Measurements from ENCODE around the gene LGR6. TPM values are rescaled to one million over a fixed set of nuclear protein-coding genes. Genes with fewer than 3 reads are reported as not detected.

Gene LGR6
- total RNA-seq, 4 donors from 2014 or later: under 0.01 to 1.2 (median 0.78) TPM; not detected in 1

DNA sequence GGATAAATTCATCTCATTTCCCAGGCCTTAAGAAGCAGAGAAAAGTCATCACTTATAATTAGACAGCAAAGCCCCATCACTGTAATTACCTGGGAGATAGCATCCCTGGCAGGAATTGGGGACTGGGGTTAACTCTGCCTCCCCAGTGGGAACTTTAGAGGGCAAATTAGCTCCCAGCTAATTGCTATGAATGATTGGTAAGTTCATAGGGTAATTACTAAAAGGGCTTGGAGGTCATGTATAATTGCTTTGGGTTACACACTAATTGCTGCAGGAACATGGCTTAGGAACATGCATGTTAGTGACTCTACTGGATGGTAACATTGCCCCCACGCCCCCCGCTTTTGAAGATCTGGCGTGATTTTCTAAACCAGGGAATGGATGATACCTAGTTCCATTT is 83.3 kb downstream of the LGR6 start:
- no peaks in the 10 kb centered on the region for H3K4me1 ChIP-seq
- H3K27ac ChIP-seq (replicated peaks in 1 of 4): no peak overlapping the region
- TF ChIP-seq, protein P1, sequence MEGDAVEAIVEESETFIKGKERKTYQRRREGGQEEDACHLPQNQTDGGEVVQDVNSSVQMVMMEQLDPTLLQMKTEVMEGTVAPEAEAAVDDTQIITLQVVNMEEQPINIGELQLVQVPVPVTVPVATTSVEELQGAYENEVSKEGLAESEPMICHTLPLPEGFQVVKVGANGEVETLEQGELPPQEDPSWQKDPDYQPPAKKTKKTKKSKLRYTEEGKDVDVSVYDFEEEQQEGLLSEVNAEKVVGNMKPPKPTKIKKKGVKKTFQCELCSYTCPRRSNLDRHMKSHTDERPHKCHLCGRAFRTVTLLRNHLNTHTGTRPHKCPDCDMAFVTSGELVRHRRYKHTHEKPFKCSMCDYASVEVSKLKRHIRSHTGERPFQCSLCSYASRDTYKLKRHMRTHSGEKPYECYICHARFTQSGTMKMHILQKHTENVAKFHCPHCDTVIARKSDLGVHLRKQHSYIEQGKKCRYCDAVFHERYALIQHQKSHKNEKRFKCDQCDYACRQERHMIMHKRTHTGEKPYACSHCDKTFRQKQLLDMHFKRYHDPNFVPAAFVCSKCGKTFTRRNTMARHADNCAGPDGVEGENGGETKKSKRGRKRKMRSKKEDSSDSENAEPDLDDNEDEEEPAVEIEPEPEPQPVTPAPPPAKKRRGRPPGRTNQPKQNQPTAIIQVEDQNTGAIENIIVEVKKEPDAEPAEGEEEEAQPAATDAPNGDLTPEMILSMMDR (IDR thresholded peaks at IDR 0.05): no peak
- TF ChIP-seq POLR2A (IDR thresholded peaks at IDR 0.05; ENCODE audit: low read depth) (no peak), POLR2AphosphoS5 (IDR thresholded peaks at IDR 0.05) (no peak), EP300 (IDR thresholded peaks at IDR 0.05) (no peak)
- H3K4me3 ChIP-seq: no peak overlapping the region
- no peaks in the 10 kb centered on the region for H3K36me3 ChIP-seq
- H3K27me3 ChIP-seq: no peaks in the 10 kb centered on the region
- intact Hi-C loops (cut with DNase I): no loop called here
- 87% methylated on average over 3 of the region's 3 CpGs for WGBS
- H3K9me3 ChIP-seq: no peaks in the 10 kb centered on the region
- DNase-seq (ENCODE audit: extremely low spot score): no peak

DNA sequence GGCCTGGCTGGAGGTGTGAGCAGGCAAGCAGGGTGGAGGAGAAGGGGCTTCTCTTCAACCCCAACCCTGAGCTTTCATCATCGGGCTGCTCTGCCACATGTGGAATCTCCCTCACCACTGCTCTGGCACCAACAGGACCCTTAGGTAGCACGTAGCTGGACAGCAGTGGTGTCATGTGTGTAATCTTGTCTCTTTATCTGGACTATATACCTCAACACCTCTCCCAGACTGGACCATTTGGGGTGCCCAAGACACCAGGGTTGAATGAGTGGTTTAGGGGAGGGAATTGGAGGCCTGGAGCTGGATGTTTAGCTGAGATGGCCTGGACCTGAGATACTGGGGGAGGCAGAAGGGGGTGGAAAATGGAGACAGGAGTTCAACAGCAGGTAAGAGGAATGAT is 85.2 kb downstream of the LGR6 start:
- Histone ChIP-seq H3K4me1 (peaks cover 0 to 5% (median 0%) of the 10 kb centered on the region in 4 donors), H3K9me3 (no peaks in the 10 kb centered on the region), H3K27me3 (no peaks in the 10 kb centered on the region), H3K27ac (replicated peaks in 1 of 4) (no peak overlapping the region), H3K4me3 (no peak overlapping the region), H3K36me3 (no peaks in the 10 kb centered on the region)
- no peak for DNase-seq (ENCODE audit: extremely low spot score)
- WGBS: 67% methylated on average over 1 of the region's 2 CpGs
- intact Hi-C loops (cut with DNase I): no loop called here
- TF ChIP-seq POLR2AphosphoS5 (IDR thresholded peaks at IDR 0.05): no peak
- no peak for TF ChIP-seq EP300 (IDR thresholded peaks at IDR 0.05)
- TF ChIP-seq, protein P1 (IDR thresholded peaks at IDR 0.05): no peak
- no peak for TF ChIP-seq POLR2A (IDR thresholded peaks at IDR 0.05; ENCODE audit: low read depth)

DNA sequence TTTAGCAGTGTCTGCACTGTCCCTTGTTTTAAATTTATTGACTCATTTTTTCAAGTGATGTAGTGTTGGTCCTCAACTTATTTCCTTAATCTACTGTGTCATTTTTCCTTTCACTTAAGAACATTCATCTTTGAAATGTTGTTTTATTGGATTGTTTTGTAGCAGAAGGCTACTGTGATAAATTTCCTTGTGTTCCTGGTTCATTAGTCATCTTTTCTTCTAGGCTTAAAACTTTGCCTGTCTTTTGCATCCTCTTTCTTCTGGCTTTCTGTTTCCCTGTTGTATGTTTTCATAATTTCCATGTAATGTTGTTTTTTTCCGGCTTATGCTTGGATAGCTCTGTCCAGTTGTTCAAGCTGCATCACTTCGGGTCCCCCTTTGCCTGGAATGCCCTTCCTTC is 86.2 kb downstream of the LGR6 start:
- no peak overlapping the region for H3K27ac ChIP-seq (replicated peaks in 1 of 4)
- peaks cover 0 to 3% (median 0%) of the 10 kb centered on the region in 4 donors for H3K27me3 ChIP-seq
- TF ChIP-seq, protein P1 (IDR thresholded peaks at IDR 0.05): no peak
- TF ChIP-seq POLR2AphosphoS5 (IDR thresholded peaks at IDR 0.05) (no peak), POLR2A (IDR thresholded peaks at IDR 0.05; ENCODE audit: low read depth) (no peak), EP300 (IDR thresholded peaks at IDR 0.05) (no peak)
- DNase-seq (ENCODE audit: extremely low spot score): no peak
- H3K4me1 ChIP-seq: peaks cover 0 to 5% (median 0%) of the 10 kb centered on the region in 4 donors
- no peak overlapping the region for H3K4me3 ChIP-seq
- no peaks in the 10 kb centered on the region for H3K9me3 ChIP-seq
- intact Hi-C loops (cut with DNase I): no loop called here
- no peaks in the 10 kb centered on the region for H3K36me3 ChIP-seq
- WGBS: 97% methylated on average over 2 of the region's 2 CpGs

DNA sequence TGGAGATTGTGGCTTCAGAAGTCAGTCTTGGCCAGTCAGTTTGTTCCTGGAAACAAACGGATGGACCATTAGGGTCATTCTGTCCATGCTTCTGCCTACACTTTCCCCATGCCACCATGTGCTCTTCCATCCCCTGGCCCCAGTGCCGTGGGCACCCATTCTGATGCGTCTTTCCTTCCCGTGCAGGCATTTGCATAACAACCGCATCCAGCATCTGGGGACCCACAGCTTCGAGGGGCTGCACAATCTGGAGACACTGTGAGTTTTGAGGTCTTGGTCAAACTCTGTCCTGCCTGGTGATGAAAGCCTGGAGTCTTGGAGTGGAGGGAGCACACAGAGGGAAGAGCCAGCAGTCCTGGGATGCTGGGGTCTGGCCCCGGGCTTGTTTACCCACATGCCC is 87.0 kb downstream of the LGR6 start:
- no peak for DNase-seq (ENCODE audit: extremely low spot score)
- intact Hi-C loops (cut with DNase I): no loop called here
- WGBS: 97% methylated on average over 6 of the region's 7 CpGs
- H3K4me1 ChIP-seq: peaks cover 0 to 5% (median 0%) of the 10 kb centered on the region in 4 donors
- H3K27me3 ChIP-seq: peaks cover 0 to 3% (median 0%) of the 10 kb centered on the region in 4 donors
- H3K4me3 ChIP-seq: no peak overlapping the region
- H3K36me3 ChIP-seq: no peaks in the 10 kb centered on the region
- TF ChIP-seq, protein P1 (IDR thresholded peaks at IDR 0.05): no peak
- TF ChIP-seq POLR2AphosphoS5 (IDR thresholded peaks at IDR 0.05) (no peak), EP300 (IDR thresholded peaks at IDR 0.05) (no peak), POLR2A (IDR thresholded peaks at IDR 0.05; ENCODE audit: low read depth) (no peak)
- H3K27ac ChIP-seq (replicated peaks in 1 of 4): no peak overlapping the region
- H3K9me3 ChIP-seq: no peaks in the 10 kb centered on the region

All from esophagus muscularis mucosa (tissue), 4 donors.